Subcutaneous abdominal adipose tissue (tissue), 5 donors: Measurements from ENCODE around the gene DCLRE1A.

Experiments used
- H3K27ac ChIP-seq: one replicate; pipeline ENCODE4 v1.7.0; 2013; ENCODE audit warnings: low read depth, mild to moderate bottlenecking, inconsistent platforms, low read length, moderate library complexity
- H3K27me3 ChIP-seq, 5 donors: one replicate each; pipeline ENCODE4 v1.7.0; 2013; ENCODE audit warnings: low read length in 5 of 5, inconsistent platforms in 1 of 5; ENCODE audit not compliant: control insufficient read depth in 5 of 5, insufficient read depth in 4 of 5
- H3K36me3 ChIP-seq, 5 donors: one replicate each; pipeline ENCODE4 v1.7.0; 2013; ENCODE audit warnings: low read length in 5 of 5; ENCODE audit not compliant: control insufficient read depth in 5 of 5, insufficient read depth in 5 of 5
- H3K4me1 ChIP-seq, 5 donors: one replicate each; pipeline ENCODE4 v1.7.0; 2013; ENCODE audit warnings: low read length in 5 of 5, mild to moderate bottlenecking in 3 of 5, moderate library complexity in 1 of 5; ENCODE audit not compliant: control insufficient read depth in 5 of 5, insufficient read depth in 5 of 5
- H3K4me3 ChIP-seq, 5 donors: one replicate each; pipeline ENCODE4 v1.7.0; 2013; ENCODE audit warnings: low read length in 5 of 5, low read depth in 1 of 5
- H3K9ac ChIP-seq, 5 donors: one replicate each; pipeline ENCODE4 v1.7.0; 2013; ENCODE audit warnings: low read length in 5 of 5, mild to moderate bottlenecking in 4 of 5, moderate library complexity in 3 of 5
- H3K9me3 ChIP-seq, 5 donors: one replicate each; pipeline ENCODE4 v1.7.0; 2013; ENCODE audit warnings: low read length in 5 of 5; ENCODE audit not compliant: control insufficient read depth in 5 of 5
- donor health status: healthy.
- donor health status: healthy.
- donor health status: healthy.
- donor health status: healthy.
- donor health status: healthy.

Gene DCLRE1A

DNA sequence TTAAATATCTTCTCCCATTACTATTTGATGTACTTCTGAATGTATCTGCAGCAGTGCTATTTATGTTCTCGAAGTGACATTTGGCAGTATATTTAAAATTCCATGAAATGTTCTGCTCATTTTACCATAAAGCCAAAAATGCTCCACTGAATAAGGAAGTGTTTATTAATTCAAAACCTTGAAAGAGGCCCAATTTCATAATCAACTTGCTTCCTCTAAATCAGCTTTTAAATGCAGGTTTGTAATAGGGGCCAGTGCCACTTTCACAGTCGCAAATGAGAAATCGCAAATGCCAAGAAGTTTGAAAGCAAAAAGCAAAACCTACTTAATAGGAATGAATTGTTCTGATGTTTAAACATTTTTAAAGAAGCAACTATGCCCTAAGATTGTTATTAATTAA lies 12.0 kb upstream of the DCLRE1A start:
- Histone ChIP-seq H3K27me3 (no peaks in the 10 kb centered on the region), H3K27ac (no peak overlapping the region), H3K4me1 (peaks cover 0 to 2% (median 0%) of the 10 kb centered on the region in 5 donors), H3K4me3 (no peak overlapping the region), H3K9ac (no peak overlapping the region), H3K36me3 (peaks cover 6 to 18% (median 10%) of the 10 kb centered on the region in 5 donors), H3K9me3 (peaks cover 0 to 4% (median 0%) of the 10 kb centered on the region in 5 donors)

DNA sequence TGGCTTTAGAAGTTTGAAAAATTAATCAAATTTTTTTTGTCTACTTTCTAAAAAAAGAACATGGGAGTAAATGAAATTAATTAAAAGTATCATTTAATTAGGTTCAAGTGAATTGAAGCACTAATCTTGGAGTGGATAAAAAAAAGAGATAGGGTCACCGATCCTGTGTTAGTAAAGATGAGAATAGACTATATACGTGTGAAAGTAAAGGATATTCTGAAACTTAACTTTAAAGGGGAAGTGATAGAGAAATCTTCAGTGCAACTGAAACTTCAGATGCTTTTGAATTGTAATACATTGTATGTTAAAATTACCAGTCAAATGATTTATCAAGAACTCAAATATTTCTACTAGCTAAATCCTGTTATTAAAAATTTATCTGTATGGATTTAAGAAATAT lies 5.4 kb upstream of the DCLRE1A start:
- H3K9me3 ChIP-seq: no peaks in the 10 kb centered on the region
- peaks cover 5 to 30% (median 22%) of the 10 kb centered on the region in 5 donors for H3K4me1 ChIP-seq
- no peak overlapping the region for H3K4me3 ChIP-seq
- peaks cover 22 to 34% (median 26%) of the 10 kb centered on the region in 5 donors for H3K36me3 ChIP-seq
- no peak overlapping the region for H3K9ac ChIP-seq
- H3K27me3 ChIP-seq: no peaks in the 10 kb centered on the region
- H3K27ac ChIP-seq: no peak overlapping the region

DNA sequence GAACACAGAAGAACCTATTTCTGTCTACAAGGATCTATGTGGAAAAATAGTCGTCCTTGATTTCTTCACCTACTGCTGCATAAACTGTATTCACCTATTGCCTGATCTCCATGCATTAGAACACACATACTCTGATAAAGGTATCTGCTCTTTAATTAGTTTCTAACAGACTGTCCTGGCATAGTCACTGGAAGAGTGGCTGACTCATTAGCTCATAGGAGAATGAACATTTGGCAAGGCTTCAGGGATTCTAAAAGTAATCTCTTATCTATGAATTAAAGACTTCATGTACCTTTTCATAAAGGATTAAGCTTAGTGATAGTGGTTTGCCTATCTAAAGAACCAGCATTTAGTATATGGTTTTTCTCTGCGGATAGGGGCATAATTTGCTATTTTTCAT lies 4.7 kb upstream of the DCLRE1A start:
- no peaks in the 10 kb centered on the region for H3K9me3 ChIP-seq
- H3K4me3 ChIP-seq: no peak overlapping the region
- H3K36me3 ChIP-seq: peaks cover 20 to 33% (median 25%) of the 10 kb centered on the region in 5 donors
- H3K27ac ChIP-seq: no peak overlapping the region
- peaks cover 5 to 33% (median 27%) of the 10 kb centered on the region in 5 donors for H3K4me1 ChIP-seq
- no peak overlapping the region for H3K9ac ChIP-seq
- H3K27me3 ChIP-seq: no peaks in the 10 kb centered on the region

DNA sequence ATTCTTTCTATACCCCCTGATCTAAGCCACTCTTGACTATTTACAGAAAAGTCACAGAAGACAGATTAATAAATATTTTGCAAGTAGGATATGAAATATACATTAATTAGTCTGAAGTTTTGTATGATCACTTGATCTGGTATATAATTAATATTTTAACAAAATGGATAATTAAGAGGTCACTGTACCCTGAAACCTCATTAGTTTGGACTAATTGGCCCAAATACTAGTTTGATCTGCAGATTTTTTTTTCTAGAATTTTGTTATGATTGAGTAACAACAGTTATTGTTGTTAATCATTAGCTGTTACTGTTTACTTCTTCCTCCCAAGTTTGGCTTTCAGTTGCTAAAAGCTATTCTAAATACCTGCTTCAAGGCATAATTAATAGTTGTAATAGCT lies 3.3 kb upstream of the DCLRE1A start:
- H3K27me3 ChIP-seq: no peaks in the 10 kb centered on the region
- no peak overlapping the region for H3K27ac ChIP-seq
- H3K4me1 ChIP-seq: peaks cover 5 to 38% (median 32%) of the 10 kb centered on the region in 5 donors
- no peak overlapping the region for H3K4me3 ChIP-seq
- peaks cover 20 to 31% (median 25%) of the 10 kb centered on the region in 5 donors for H3K36me3 ChIP-seq
- peak overlapping the region in 2 of 5 donors; percentile 54 to 96 for H3K9ac ChIP-seq
- no peaks in the 10 kb centered on the region for H3K9me3 ChIP-seq

DNA sequence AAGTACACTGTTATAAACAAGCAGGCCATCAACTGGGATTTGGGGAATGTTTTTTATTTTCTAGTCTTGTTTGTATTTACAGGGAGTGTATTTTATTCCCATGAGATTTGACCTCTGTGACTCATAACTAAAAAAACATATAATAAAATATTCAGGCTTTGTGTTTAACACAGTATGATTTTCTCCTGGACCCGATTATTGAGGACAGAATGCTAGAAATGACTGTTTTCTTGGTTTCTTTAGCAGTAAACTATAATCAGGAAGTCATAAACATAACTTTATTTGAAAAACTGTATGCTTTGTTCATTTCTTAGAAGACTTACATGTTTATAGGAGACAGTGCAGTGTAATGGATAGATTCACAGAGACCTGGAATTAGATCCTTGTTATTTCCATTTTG lies 2.7 kb upstream of the DCLRE1A start:
- H3K9ac ChIP-seq: peak overlapping the region in 2 of 5 donors; percentile 96 to 97
- no peaks in the 10 kb centered on the region for H3K27me3 ChIP-seq
- peaks cover 5 to 39% (median 32%) of the 10 kb centered on the region in 5 donors for H3K4me1 ChIP-seq
- H3K9me3 ChIP-seq: no peaks in the 10 kb centered on the region
- H3K4me3 ChIP-seq: peak overlapping the region in 1 of 5 donors; percentile 95
- H3K36me3 ChIP-seq: peaks cover 20 to 31% (median 21%) of the 10 kb centered on the region in 5 donors
- peak overlapping the region; percentile 94 for H3K27ac ChIP-seq

DNA sequence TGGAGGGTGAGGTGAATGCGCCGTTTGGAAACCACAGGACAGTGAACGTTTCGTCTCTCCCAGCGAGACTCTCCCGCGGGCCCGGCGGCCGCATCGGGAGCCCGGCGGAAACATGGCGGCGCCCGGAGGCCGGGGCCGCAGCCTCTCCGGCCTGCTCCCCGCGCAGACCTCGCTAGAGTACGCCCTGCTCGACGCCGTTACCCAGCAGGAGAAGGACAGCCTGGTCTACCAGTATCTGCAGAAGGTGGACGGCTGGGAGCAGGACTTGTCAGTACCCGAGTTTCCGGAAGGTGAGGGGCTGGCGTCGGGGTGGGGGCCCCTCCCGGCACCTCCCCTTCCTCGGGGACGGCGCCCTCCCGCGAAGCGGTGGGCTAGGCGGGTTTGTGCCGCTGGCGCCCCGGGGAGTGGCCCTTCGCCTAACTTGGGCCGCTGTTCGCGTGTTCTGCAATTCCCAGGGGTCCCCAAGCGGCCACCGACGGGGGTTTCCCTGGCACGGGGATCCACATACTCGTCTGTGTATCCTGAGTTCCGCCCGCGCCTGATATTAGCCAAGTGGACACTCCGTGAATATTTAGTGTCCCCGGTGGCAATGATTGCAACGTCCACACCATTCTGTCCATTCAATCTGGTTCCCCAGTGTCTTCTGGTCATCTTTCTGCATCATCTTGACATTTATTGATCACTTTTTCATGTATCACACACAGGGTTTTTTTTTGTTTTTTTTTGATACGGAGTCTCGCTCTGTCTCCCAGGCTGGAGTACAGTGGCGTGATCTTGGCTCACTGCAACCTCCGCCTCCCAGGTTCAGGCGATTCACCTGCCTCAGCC lies 1.1 kb upstream of the DCLRE1A start:
- H3K36me3 ChIP-seq: peaks cover 6 to 16% (median 10%) of the 10 kb centered on the region in 5 donors
- H3K9me3 ChIP-seq: no peaks in the 10 kb centered on the region
- no peaks in the 10 kb centered on the region for H3K27me3 ChIP-seq
- H3K27ac ChIP-seq: peak overlapping the region; percentile 94
- H3K4me3 ChIP-seq: peak overlapping the region; percentile 94 to 95 (median 95)
- H3K9ac ChIP-seq: peak overlapping the region; percentile 85 to 98 (median 96)
- peaks cover 5 to 39% (median 32%) of the 10 kb centered on the region in 5 donors for H3K4me1 ChIP-seq

DNA sequence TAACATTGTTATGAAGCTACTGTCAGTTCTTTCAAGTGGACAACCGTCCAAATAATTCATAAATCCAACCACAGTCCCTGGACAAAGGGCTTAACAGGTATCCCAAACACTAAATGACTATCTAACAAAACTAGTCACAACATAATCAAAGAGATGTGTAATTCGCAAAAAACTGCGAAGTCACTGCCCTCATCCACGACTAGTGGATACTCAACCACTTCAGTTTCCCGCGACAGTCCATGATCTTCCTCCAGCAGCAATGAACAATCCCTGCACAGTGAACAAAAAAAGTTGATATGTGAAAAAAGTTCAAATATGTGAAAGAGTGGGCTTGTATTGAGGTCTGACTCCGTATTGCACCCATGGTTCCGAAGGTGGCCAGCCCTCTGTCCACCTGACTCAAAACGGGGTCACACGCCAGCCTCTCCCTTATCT lies 287 bp downstream of the DCLRE1A start:
- H3K4me1 ChIP-seq: peaks cover 5 to 39% (median 32%) of the 10 kb centered on the region in 5 donors
- H3K27ac ChIP-seq: peak overlapping the region; percentile 94
- peak overlapping the region; percentile 94 to 95 (median 95) for H3K4me3 ChIP-seq
- H3K9me3 ChIP-seq: no peaks in the 10 kb centered on the region
- peak overlapping the region in 4 of 5 donors; percentile 92 to 98 (median 96) for H3K9ac ChIP-seq
- H3K27me3 ChIP-seq: no peaks in the 10 kb centered on the region
- H3K36me3 ChIP-seq: peaks cover 1 to 8% (median 2%) of the 10 kb centered on the region in 5 donors

DNA sequence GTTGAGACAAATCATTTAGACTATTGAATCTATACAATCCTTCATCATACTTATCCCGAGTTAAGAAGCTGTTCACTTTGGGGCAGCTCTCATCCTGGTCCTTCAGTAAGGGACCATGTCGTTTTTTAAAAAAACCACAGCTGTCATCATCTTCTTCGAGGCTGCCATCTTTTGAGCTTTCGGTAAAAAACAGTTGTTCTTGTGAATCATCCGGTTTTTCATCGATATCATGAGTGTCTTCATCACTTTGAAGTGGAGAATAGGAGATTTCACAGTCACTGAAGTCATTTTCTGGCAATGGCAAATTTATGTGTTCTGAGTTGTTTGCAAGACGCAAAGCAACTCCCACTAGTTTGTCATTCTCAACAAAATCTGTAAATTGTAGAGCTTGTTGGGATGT lies 3.9 kb downstream of the DCLRE1A start:
- Histone ChIP-seq H3K27ac (no peak overlapping the region), H3K27me3 (no peaks in the 10 kb centered on the region), H3K9me3 (no peaks in the 10 kb centered on the region), H3K36me3 (peaks cover 0 to 14% (median 6%) of the 10 kb centered on the region in 5 donors), H3K4me1 (peaks cover 0 to 9% (median 8%) of the 10 kb centered on the region in 5 donors), H3K4me3 (no peak overlapping the region), H3K9ac (no peak overlapping the region)

DNA sequence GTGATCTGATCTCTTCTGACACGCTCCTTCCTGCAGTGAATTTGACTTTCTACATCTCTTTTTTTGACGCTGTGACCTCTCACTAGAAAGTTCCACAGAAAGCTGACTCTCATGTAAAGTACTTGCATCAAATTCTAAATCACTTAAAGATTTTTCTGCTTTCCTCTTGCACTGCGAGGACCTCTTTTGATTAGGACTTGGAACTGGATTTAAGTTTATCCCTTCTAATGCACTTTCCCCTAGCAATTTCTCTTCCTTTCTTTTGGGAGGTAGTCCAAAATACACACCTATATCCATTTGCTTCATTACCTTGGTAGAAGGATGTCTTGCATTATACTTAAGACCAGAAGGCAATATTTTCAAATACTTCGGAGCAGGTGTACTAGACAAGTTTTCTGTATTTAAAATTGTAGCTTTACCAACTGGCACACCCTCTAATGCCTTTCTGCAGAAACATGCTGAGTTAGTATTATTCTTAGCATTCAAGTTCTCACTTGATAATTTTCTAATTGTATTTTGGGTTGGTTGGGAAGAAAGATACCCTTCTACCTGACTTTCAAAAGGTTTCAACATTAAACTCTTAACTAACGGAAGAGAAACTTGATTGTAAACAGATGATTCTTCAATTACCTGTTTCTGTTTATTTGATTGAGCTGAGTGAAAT lies 4.6 kb downstream of the DCLRE1A start:
- Histone ChIP-seq H3K9me3 (no peaks in the 10 kb centered on the region), H3K27me3 (no peaks in the 10 kb centered on the region), H3K4me1 (peaks cover 0 to 9% (median 8%) of the 10 kb centered on the region in 5 donors), H3K4me3 (no peak overlapping the region), H3K36me3 (peaks cover 0 to 16% (median 6%) of the 10 kb centered on the region in 5 donors), H3K27ac (no peak overlapping the region), H3K9ac (no peak overlapping the region)

DNA sequence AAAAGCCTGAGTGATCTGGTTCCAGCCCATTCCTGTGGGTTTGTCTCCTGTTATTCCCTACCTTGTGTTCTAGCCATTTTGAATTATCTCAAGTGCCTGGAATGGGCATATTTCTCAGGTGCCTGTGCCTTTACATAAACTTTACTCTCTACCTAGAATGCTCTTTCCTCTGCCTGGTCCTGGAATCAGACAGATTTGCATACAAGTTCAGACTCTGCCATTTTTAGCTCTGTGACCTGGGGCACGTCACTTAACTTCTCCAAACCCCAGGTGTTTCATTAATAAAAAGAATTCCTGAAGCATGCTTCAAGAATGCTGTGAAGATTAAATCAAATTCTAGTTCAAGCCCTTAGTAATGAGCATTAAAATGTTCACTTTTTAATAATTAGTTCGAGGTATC lies 7.8 kb downstream of the DCLRE1A start:
- Histone ChIP-seq H3K27me3 (no peaks in the 10 kb centered on the region), H3K4me1 (no peaks in the 10 kb centered on the region), H3K9me3 (no peaks in the 10 kb centered on the region), H3K27ac (no peak overlapping the region), H3K9ac (no peak overlapping the region), H3K4me3 (no peak overlapping the region), H3K36me3 (peaks cover 2 to 24% (median 6%) of the 10 kb centered on the region in 5 donors)
